Activated T-helper 2 cell treated with anti-CD3 and anti-CD28 coated beads, Interferon-gamma antibody, Interleukin-2, Interleukin-4, amounts not matched to agents 10 μg/mL and 5 μg/mL and 100 μg/mL, durations not matched to agents 14 hours and 24 hours and 36 hours (primary cell): ENCODE results near the gene NR2C2AP. TPM values are rescaled to one million over a fixed set of nuclear protein-coding genes. Genes with fewer than 3 reads are reported as not detected.

ENCODE experiments used
- DNase-seq: peaks from one replicate; pipeline ENCODE4 v3.0.0; 2021; ENCODE audit warnings: low spot score
- H3K27ac Mint-ChIP-seq: one replicate; pipeline ENCODE4 v1.8.0; 2021; ENCODE audit warnings: mixed read lengths
- H3K27me3 Mint-ChIP-seq: one replicate; pipeline ENCODE4 v1.8.0; 2021; ENCODE audit warnings: low read depth, mixed read lengths
- H3K36me3 Mint-ChIP-seq: one replicate; pipeline ENCODE4 v1.8.0; 2021; ENCODE audit warnings: low read depth, mixed read lengths
- H3K4me1 Mint-ChIP-seq: one replicate; pipeline ENCODE4 v1.8.0; 2021; ENCODE audit warnings: low read depth, mixed read lengths
- H3K4me3 Mint-ChIP-seq: one replicate; pipeline ENCODE4 v1.8.0; 2021; ENCODE audit warnings: low read depth, mild to moderate bottlenecking, moderate library complexity, mixed read lengths
- H3K9me3 Mint-ChIP-seq: one replicate; pipeline ENCODE4 v1.8.0; 2021; ENCODE audit warnings: mixed read lengths
- intact Hi-C: fragments of 100-400 bp; cut with micrococcal nuclease; formaldehyde crosslinking; loops from one replicate; pipeline ENCODE4 v1.15.1; 2023
- total RNA-seq: library from RNA; stranded (reverse); gene quantifications from 2 replicates; pipeline ENCODE4 v1.2.3, GENCODE V29; 2022

NR2C2AP gene
- total RNA-seq, 1 donor from 2014 or later = 32.5 TPM

DNA sequence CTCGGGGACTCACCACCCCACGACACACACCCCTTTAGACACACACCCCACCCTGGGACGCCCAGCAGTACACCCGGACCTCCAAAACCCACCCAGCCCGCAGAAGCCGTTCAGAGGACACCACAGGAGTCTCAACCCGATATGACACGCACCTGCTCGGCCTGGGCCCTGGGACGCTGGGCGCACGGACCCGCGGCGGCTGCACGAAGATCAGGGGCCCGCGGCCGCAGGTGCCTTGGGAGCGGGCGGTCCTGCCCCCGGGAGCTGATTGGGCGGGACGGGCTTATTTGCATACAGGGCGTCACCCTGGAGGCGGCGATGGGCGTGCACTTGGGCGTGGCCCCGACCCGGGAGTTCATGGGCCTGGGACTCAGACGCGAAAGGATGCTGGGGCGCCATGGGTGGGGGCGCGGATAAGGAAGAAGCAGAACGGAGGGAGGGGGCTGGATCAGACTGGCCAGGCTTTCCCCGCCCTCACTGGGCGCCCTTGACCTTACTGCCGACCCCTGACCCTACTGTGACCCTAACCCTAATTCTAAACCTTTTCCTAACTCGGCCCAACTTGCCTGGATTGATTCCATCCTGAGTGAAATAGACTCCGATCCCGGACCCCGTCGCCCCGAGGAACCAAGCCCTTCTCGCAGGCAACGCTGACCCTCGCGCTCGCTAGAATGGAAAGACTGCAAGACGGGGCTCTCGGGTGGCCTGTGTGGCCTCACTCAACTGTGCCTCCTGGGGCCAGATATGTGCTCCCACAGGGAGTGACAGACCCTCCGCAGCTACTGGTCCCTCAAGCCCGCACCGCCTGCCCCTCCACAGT, 33.0 kb downstream of the NR2C2AP start, which contains the start of gene MEF2B:
TSS of gene MEF2B (minus strand) at position 211 of the 820 bp plus-strand sequence. CDS start 19,528 bp downstream, outside the sequence.
- H3K9me3 Mint-ChIP-seq = no peaks in the 10 kb centered on the region
- no peak within 1 kb of the TSS for H3K4me3 Mint-ChIP-seq
- H3K27ac Mint-ChIP-seq = no peak within 1 kb of the TSS
- no peaks in the 10 kb centered on the region for H3K27me3 Mint-ChIP-seq
- intact Hi-C loops = no loop called here
- H3K4me1 Mint-ChIP-seq = peaks cover 8% of the 10 kb centered on the region
- H3K36me3 Mint-ChIP-seq = no peaks in the 10 kb centered on the region
- DNase-seq = peak; percentile 78

DNA sequence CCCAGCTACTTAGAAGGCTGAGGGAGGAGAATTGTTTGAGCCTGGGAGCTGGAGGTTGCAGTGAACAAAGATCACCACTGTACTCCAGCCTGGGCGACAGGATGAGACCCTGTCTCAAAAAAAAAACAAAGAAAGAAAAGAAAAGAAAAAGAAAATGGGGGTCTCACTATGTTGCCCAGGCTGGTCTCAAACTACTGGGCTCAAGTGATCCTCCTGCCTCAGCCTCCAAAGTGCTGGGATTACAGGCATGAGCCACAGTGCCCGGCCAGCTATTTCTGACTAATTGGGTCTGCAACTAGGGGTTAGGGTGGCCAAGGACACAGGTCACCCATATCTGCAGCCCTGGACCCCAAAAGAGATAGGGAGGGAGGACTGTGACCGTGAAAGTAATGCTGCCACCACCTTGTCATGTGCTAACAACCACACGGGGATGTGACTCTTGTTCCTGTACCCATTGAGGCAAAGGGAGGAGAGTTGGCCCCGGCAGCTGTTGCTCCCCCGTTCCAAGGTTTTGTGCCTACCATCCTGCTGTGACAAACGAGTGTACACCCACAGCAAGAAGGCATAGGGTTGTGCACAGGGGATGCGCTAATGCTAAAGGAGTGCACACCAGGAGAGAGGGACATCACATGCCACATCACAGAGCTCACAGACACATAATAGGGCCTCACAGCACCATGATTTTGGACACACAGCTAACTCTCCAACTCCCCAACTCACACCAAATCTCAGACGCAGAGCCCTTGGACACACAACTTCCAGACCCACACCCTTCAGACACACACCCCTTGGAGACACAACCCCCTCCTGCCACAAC, 33.8 kb downstream of the NR2C2AP start:
- no peaks in the 10 kb centered on the region for H3K36me3 Mint-ChIP-seq
- intact Hi-C loops = no loop called here

GRCh38 chr19:19167612-19168011, 35.6 kb downstream of the NR2C2AP start:
- Mint-ChIP-seq H3K4me1 (peaks cover 8% of the 10 kb centered on the region), H3K36me3 (no peaks in the 10 kb centered on the region), H3K9me3 (no peaks in the 10 kb centered on the region), H3K4me3 (no peak overlapping the region), H3K27me3 (no peaks in the 10 kb centered on the region), H3K27ac (no peak overlapping the region)
- intact Hi-C loops = no loop called here
- no peak for DNase-seq

More for the DNA sequence above, 33.8 kb downstream of the NR2C2AP start:
- Mint-ChIP-seq H3K4me3 (no peak overlapping the region), H3K27ac (no peak overlapping the region), H3K9me3 (no peaks in the 10 kb centered on the region), H3K27me3 (no peaks in the 10 kb centered on the region), H3K4me1 (peaks cover 8% of the 10 kb centered on the region)
- no peak for DNase-seq

- peaks cover 2% of the 10 kb centered on the region for H3K4me1 Mint-ChIP-seq
- H3K4me3 Mint-ChIP-seq = no peak overlapping the region
- H3K36me3 Mint-ChIP-seq = no peaks in the 10 kb centered on the region
- no peaks in the 10 kb centered on the region for H3K9me3 Mint-ChIP-seq
- intact Hi-C loops = no loop called here
- no peak overlapping the region for H3K27ac Mint-ChIP-seq
- H3K27me3 Mint-ChIP-seq = no peaks in the 10 kb centered on the region
- DNase-seq = no peak
Observed at GRCh38 chr19:19165396-19165795, 37.8 kb downstream of the NR2C2AP start.

- DNase-seq = no peak
- no peak overlapping the region for H3K27ac Mint-ChIP-seq
- no peaks in the 10 kb centered on the region for H3K36me3 Mint-ChIP-seq
- H3K9me3 Mint-ChIP-seq = no peaks in the 10 kb centered on the region
- H3K27me3 Mint-ChIP-seq = no peaks in the 10 kb centered on the region
- H3K4me1 Mint-ChIP-seq = no peaks in the 10 kb centered on the region
- no peak overlapping the region for H3K4me3 Mint-ChIP-seq
- intact Hi-C loops = no loop called here
Observed at GRCh38 chr19:19162495-19162894, 40.7 kb downstream of the NR2C2AP start.

DNA sequence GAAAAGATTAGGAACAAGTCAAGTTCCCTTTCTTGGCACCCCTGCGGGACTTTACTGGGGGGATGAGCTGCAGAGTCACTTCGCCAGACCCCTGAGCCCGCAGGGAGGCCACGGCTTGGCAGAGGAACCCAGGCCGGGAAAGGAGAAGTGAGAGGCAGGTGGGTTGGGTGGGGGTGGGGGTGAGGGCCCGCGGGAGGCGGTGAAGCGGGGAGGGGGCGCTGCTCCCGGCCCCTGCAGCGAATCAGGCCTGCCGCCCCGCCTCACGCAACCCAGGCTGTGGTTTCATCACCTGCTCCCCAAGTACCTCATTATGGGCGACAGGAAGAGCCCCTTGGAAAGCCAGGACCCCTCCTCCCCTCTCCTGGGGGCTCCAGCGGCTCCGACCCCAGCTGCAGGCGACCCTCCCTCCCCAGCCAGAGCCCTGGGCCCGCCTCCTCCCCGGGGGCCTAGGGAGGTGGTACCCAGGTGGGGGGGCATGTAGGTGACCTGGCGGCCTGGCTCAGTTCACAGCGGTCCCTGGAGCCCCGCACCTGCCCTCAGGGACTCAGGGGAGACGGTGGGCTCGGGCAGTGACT, 42.7 kb downstream of the NR2C2AP start:
- Mint-ChIP-seq H3K4me3 (no peak overlapping the region), H3K27ac (no peak overlapping the region)

GRCh38 chr19:19159534-19159933, 43.7 kb downstream of the NR2C2AP start:
- H3K36me3 Mint-ChIP-seq = peaks cover 3% of the 10 kb centered on the region
- H3K4me1 Mint-ChIP-seq = no peaks in the 10 kb centered on the region
- H3K27ac Mint-ChIP-seq = no peak overlapping the region
- no peaks in the 10 kb centered on the region for H3K27me3 Mint-ChIP-seq
- no peak for DNase-seq
- H3K9me3 Mint-ChIP-seq = no peaks in the 10 kb centered on the region
- intact Hi-C loops = no loop called here
- H3K4me3 Mint-ChIP-seq = no peak overlapping the region

More for the DNA sequence above, 42.7 kb downstream of the NR2C2AP start:
- H3K9me3 Mint-ChIP-seq = no peaks in the 10 kb centered on the region
- DNase-seq = no peak
- no peaks in the 10 kb centered on the region for H3K4me1 Mint-ChIP-seq
- H3K27me3 Mint-ChIP-seq = no peaks in the 10 kb centered on the region
- intact Hi-C loops = no loop called here
- no peaks in the 10 kb centered on the region for H3K36me3 Mint-ChIP-seq

GRCh38 chr19:19157808-19158207, 45.4 kb downstream of the NR2C2AP start:
- intact Hi-C loops = no loop called here
- DNase-seq = no peak
- no peaks in the 10 kb centered on the region for H3K4me1 Mint-ChIP-seq
- no peaks in the 10 kb centered on the region for H3K27me3 Mint-ChIP-seq
- no peaks in the 10 kb centered on the region for H3K9me3 Mint-ChIP-seq
- no peak overlapping the region for H3K27ac Mint-ChIP-seq
- peaks cover 3% of the 10 kb centered on the region for H3K36me3 Mint-ChIP-seq
- no peak overlapping the region for H3K4me3 Mint-ChIP-seq

GRCh38 chr19:19155495-19156219, 47.6 kb downstream of the NR2C2AP start:
- no peak overlapping the region for H3K4me3 Mint-ChIP-seq
- H3K36me3 Mint-ChIP-seq = peaks cover 3% of the 10 kb centered on the region
- no peak for DNase-seq
- H3K27me3 Mint-ChIP-seq = no peaks in the 10 kb centered on the region
- no peak overlapping the region for H3K27ac Mint-ChIP-seq
- intact Hi-C loops = no loop called here
- H3K9me3 Mint-ChIP-seq = no peaks in the 10 kb centered on the region
- H3K4me1 Mint-ChIP-seq = no peaks in the 10 kb centered on the region

DNA sequence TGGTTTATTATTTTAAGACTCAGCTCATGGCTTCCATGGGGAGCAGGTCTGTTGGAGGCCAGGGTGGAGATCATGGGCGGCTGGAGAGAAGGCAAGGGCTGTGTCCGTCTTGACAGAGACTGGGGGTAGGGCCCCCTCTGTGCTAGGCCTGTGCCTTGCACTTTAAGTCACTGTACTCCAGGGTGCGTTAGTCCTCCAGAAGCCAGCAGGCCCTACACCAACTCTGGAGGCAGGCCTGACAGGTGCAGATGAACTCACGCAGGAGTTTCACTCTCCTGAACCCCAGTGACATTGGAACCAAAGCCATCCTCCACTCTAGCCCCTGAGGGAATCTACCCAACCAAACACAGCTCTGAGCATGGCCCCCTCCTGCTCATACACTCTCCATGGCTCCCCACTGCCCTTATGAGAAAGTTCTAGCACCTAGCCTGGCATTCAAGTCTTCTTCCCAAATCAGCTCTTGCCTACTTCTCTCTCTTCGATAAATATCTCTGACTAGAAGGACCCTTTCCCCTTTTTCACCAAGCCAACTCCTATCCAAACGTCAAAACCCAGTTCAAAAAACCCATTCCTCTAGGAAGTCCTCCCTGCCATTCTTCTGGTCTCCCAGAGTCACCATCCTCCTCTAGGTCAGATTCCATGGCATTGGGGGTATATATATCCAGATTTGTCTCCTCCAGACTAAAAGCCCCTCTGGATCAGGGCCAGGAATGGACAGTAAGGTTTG, 48.3 kb downstream of the NR2C2AP start:
- intact Hi-C loops = no loop called here
- Mint-ChIP-seq H3K4me1 (no peaks in the 10 kb centered on the region), H3K36me3 (peaks cover 3% of the 10 kb centered on the region), H3K4me3 (no peak overlapping the region), H3K27me3 (no peaks in the 10 kb centered on the region), H3K27ac (no peak overlapping the region), H3K9me3 (no peaks in the 10 kb centered on the region)
- DNase-seq = no peak

GRCh38 chr19:19152668-19153384, 50.4 kb downstream of the NR2C2AP start:
- no peak for DNase-seq
- no peaks in the 10 kb centered on the region for H3K9me3 Mint-ChIP-seq

More at GRCh38 chr19:19152668-19153384, 50.4 kb downstream of the NR2C2AP start:
- H3K27me3 Mint-ChIP-seq = no peaks in the 10 kb centered on the region
- H3K4me3 Mint-ChIP-seq = no peak overlapping the region
- H3K27ac Mint-ChIP-seq = no peak overlapping the region
- peaks cover 3% of the 10 kb centered on the region for H3K36me3 Mint-ChIP-seq
- intact Hi-C loops = no loop called here
- H3K4me1 Mint-ChIP-seq = no peaks in the 10 kb centered on the region
